Effector CD4-positive, alpha-beta T cell (primary cell): ENCODE results near the gene TGFBR2.

Experiments used
- DNase-seq: peaks from one replicate; pipeline ENCODE4 v3.0.0-alpha.2; 2020

Gene TGFBR2

DNA sequence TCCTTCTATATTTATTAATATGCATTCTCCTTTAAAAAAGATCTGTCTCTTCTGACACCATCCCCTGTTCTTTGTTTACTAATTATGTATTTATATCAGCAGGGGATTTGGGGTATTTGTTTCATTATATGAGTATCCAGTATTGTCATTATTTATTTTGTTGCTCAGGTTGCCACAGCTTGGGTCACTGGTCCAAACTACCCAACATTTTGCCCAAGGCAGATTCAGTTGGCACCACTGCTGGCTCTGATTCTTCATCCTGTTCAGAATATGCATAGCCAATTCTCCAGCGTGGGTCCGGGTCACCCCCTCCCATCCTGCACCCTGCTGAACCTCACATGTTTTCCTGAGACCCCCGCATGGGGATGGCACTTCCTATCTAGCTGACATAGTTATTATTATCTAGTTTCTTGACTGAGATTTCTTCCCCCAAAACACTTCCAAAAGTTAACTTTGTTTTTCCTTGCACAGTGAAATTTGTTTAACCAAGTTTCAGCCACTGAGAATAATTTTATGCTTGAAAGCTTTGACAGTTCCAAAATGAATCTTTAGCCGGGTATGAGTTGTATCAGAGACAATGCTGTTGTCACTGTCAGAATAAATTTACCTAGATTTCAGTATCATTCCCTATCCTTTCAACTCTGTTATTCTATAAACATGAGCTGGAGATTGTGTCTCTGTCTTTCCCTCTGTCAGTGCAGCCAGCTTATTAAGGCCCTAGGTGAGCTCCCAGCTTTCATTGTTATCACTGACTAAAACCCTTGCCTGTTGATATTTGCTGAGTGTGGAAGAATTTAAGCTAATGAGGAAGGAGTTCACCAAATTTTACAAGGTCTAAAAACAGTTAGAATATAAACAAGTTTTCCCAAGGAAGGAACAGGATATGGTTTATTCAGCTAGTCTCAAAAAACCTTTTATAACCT, 70.3 kb downstream of the TGFBR2 start:
- DNase-seq = no peak

DNA sequence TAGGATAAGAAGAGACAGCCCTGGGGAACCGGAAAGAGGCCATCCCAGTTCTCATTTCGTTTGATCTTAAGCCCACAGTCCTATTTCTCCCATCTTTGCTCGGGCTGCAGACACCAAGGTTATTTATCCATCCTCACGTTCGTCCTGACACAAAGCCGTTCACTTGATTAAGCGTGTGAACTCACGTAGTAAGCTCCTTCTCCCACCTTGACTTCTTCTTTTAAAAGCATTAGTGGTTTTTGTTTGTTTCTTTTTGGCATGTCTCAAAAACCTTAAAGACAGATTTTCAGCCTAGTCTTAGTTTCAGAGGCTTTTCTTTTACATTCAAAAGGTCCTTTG, 70.9 kb downstream of the TGFBR2 start:
- DNase-seq = no peak

DNA sequence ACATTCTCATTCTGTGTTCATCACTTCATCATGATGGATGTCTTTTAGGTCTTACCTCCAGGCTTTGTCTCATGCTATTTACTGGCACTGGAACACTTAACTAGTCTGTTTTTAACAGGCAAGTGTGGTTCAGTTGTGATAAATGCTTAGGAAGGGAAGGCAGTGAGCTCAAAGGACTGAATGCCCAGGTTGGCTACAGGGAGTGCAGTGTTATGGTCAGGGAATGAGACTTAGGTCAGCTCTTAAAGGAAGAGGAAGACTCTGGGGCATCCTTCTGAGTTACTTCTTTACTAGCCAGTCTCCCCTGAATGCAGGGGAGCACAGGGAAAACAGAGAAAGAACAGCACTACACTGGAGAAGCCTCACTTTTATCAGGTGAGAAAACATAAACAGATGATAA, 72.6 kb downstream of the TGFBR2 start:
- no peak for DNase-seq

DNA sequence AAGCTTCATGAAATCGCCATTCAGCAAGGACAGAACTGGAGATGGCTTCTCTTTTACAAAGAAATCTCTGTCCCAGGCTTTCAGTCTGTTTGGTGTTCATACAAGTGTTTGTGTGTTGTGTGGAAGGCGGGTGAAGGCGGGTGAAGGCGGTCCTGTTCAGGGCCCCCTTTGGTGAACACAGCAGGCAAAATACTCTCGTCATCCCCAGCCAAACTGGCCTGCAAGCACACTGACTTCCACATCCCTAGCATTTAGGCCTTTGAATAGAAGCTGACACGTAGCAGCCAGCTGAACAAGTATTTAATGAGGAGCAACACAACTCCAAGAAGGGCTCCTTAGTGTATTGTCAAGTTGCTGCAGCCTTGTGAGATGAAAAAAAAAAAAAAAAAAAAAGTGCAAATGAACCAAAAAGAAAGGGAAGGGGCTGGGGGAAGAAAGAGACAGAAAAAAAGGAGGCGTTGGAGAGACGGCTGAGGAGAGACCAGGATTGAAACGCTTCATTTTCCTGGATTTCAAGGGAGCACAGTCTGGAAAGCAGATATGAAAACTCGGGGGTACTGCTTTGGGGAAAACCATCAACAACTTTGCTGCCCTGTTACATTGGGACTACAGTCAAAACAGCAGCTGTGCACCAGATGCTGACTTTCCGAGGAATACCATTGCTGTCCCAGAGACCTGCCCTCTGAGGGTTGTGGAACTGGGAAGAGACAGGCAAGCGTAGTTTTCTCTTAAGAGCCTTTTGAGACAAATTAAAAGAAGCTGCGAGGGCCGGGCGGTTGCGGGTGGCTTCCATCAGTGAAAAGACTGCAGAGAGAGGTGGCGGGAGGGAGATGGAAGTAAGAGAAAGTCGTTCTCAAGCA, 74.6 kb downstream of the TGFBR2 start:
- no peak for DNase-seq

DNA sequence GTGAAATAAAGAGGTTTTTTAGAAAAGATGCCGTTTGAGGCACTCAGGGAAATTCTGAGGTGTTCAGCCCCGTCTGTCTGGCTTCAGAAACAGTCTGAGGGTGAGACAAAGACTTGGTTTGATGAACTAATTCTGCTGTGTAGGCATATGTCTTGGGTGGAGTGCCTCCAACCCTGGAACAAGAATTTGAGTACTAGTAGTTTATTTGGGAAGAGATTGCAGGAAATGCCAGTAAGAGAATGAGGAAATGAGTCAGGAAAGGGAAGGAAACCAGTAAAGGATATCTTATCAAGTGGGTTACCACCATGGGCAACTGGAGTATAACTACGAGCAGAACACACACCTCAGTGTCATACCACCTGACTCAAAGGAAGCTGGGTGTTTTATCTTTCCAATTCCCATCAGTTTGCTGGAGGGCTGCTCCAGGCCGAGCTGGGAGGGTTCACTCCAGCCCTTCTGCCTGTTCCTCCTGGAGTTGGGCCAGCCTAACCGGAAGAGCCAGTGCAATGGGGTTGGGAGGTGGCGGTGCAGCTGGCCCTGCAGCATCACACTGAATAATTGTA, 75.3 kb downstream of the TGFBR2 start:
- no peak for DNase-seq

DNA sequence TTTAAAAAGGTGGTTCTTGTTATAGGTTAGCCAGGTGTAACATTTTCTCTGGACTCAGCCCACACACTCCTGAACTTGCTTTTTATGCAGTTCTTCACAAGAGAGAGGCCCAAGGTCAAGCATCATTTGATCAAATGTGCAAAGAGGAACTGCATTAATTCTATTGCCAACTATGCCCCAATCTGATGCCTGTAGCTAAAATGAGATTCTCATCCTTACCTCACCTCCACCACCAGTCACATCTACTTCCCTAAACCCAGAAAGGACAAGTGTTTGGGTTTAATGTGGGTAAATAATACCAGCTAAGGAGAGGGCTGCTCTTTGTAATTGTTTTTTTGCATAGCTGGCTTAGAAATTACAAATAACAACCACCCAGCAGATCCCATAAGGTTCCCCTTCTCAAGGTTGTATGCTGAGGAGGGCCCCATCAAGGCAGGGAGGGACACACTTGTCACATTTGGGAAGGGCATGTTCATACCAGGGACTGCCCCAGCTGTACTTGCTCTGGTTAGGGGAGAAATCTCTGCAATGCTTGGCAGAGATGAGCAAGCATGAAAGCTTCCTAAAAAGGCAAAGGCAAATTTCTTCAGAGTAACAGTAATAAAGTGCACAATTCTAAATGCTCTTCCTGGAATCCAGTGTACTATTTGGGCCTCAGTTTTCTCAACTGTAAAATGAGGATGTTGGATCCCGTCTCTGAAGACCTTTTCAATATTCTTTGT, 76.2 kb downstream of the TGFBR2 start:
- no peak for DNase-seq

DNA sequence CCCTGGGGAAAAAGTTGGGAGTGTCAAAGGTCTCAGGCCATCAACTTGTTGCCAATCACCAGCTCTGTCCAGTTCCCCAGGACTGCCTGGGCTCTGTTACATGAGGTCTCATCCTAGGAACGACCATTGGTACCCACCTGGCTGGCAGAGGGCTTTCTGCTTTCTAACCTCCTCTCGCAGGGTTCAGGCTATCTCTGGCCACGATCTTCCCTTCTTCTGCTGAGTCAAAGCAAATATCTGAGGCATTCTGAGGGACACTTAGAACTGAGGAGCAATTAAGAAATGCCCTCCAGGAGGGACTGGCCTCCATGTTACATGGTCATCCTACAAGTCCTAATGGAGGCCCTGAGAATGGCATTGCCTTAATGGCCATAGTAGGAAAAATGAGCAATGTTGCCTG, 77.4 kb downstream of the TGFBR2 start:
- no peak for DNase-seq

DNA sequence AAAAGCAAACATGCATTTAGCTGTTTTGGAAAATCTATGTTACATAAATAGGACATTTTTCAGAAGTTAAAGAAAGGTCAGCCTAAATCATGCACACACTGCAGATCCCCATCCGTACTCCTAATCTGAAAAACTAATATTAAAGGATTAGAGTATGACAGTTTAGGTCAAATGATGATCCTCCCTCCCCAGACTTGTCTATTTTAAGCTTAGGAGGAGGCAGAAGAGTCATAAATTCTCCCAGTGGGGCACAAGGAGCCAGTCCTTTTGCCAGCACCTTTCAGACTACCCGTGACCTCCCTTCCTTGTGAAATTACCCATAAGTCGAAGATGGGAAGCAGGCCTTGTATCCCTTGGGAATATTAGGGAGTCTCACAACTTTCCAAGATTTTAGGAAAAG, 78.0 kb downstream of the TGFBR2 start:
- no peak for DNase-seq

DNA sequence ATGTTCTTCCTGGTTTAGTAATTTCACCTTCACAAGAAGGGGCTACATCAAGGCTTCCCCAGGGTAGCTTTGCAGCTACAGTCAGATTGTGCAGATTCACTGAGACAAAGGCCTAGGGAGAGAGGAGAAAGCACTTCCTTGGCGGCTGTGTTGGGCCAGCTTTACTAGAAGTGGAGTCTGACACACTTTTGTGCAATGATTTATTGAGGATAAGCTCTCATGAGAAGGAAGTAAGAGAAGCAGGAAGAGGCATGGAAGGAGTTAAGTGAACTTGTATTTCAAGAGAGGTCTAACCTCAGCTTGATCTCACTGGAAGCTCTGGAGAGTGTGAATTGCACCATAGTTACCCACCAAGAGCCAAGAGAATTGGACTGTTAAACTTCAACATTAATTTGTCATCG, 78.9 kb downstream of the TGFBR2 start:
- DNase-seq = no peak

DNA sequence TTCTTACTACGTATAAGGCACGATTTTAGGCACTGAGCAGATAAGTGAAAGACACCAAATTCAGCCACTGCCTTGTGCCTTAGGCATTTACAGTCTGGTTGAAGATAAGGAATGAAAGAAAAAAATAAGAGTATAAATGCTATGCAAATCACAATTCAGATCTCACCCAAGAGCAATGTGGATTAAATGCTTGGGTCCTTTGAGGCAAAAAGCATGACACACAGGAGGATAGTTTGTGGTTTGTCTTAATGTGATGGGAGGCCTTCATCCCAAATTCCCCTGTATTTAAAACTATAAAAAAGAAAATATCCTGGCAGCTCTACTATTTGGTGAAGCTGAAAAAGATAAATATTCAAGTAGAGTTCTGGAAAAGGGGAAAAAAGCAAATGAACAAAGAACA, 79.8 kb downstream of the TGFBR2 start:
- DNase-seq = no peak

DNA sequence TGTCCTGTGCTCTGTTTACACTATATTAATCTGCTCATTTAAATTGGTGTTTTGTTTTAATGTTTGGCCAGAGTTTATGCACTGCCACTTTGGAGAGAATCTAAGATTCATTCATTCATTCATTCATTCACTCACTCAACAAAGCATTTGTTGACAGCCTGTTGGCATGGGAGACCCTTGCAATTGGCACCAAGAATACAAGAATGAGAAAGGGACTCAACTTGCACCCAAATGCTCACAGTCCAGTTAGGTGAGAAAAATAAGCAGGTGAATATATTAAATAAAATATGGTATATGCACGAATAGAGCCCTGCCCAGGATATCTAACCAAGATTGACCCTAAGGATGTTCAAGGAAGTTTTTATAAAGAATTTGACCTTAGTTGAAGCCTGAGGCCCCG, 80.4 kb downstream of the TGFBR2 start:
- DNase-seq = no peak

DNA sequence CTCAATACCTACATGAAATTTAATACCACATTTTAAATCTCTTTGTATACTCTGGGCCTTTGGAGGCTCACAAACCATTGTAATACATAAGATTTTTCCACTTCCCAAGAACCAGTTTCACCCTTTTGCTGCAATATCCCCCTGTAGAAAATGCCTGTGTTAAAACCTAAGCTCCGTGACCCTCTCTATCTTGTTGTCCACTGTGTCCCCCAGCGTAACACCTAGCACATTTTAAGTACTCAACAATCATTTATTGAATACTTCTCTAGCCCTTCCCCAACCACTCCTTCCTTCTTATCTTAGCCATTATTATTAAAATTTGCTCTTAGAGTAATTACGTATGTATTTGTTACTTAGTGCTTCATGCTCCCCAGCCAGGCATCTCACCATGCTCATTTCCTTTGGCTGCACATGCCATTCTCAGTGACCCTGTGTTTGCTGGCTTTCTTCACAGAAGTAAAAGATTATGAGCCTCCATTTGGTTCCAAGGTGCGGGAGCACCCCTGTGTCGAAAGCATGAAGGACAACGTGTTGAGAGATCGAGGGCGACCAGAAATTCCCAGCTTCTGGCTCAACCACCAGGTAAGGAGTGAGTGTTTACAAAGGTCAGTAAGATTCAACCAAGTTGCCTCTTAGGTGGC, 81.6 kb downstream of the TGFBR2 start:
- no peak for DNase-seq

DNA sequence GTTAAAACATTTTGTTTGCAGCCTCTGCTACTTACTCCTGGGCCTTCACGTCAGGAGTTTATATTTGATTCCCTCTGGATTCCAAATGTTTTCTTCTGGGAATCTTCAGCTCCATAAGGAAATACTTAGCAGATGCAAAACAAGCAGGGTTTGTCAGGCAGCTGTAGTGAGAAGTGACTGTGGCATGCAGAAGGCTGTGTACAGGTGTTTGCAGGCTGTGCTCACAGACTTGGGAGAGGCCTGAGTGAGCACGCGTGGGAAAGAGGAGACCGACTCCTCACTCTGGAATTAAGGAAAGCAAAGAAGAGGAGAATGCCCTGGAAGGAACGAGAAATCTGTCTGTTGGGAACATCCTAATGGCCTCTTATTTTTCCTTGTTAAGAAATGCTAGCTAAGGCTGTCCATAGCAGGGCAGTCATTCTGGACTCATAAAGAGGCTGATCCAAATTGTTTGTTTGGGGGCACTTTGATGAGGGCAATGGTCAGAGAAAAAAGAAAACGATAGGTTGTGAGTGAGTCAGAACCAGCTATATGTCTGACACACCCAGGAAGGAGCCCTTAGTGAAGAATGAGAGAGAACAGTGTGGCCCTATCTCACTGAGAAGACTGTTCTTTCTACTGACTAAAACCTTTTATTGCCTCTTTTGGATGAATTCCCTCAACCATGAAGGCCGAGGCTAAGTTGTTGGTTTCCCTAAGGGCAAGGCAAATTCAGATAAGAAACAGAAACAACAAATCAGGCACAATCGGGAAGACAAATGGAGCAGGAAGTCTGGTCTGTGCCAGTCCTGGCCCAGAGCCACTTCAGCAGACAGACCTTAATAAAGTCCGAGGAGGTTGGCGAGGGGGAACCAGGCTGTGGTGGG, 82.6 kb downstream of the TGFBR2 start:
- DNase-seq = no peak

DNA sequence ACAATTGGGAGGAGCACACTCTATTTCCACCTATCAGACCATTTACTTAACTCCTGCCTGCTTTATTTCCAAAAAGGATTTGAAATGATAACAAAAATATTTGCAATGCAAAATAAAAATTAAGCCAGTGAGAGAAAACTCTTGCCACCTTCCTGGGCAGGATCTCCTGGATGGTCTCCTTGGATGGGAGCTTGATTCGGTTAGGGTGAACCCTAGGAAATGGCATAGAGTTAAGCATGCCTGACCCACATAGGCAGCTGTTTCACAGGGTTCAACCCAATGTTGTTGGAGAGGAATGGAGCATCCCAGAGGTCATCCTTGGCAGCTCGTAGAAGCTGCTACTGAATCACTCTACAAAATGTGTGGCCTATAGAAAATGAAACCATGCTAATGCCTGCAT, 83.8 kb downstream of the TGFBR2 start:
- no peak for DNase-seq

DNA sequence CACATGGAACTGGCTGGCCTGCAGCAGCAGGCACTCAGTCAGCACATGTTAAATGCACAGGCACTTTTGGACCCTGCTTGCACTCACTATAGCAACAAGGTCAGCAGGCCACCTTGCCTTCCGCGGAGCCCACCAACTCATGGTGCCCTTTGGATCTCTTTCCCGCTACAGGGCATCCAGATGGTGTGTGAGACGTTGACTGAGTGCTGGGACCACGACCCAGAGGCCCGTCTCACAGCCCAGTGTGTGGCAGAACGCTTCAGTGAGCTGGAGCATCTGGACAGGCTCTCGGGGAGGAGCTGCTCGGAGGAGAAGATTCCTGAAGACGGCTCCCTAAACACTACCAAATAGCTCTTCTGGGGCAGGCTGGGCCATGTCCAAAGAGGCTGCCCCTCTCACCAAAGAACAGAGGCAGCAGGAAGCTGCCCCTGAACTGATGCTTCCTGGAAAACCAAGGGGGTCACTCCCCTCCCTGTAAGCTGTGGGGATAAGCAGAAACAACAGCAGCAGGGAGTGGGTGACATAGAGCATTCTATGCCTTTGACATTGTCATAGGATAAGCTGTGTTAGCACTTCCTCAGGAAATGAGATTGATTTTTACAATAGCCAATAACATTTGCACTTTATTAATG, 85.0 kb downstream of the TGFBR2 start:
- DNase-seq = no peak

DNA sequence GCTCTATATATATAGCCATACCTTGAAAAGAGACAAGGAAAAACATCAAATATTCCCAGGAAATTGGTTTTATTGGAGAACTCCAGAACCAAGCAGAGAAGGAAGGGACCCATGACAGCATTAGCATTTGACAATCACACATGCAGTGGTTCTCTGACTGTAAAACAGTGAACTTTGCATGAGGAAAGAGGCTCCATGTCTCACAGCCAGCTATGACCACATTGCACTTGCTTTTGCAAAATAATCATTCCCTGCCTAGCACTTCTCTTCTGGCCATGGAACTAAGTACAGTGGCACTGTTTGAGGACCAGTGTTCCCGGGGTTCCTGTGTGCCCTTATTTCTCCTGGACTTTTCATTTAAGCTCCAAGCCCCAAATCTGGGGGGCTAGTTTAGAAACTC, 85.5 kb downstream of the TGFBR2 start:
- no peak for DNase-seq

DNA sequence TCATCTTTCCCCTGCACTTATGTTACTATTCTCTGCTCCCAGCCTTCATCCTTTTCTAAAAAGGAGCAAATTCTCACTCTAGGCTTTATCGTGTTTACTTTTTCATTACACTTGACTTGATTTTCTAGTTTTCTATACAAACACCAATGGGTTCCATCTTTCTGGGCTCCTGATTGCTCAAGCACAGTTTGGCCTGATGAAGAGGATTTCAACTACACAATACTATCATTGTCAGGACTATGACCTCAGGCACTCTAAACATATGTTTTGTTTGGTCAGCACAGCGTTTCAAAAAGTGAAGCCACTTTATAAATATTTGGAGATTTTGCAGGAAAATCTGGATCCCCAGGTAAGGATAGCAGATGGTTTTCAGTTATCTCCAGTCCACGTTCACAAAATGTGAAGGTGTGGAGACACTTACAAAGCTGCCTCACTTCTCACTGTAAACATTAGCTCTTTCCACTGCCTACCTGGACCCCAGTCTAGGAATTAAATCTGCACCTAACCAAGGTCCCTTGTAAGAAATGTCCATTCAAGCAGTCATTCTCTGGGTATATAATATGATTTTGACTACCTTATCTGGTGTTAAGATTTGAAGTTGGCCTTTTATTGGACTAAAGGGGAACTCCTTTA, 86.2 kb downstream of the TGFBR2 start:
- no peak for DNase-seq

DNA sequence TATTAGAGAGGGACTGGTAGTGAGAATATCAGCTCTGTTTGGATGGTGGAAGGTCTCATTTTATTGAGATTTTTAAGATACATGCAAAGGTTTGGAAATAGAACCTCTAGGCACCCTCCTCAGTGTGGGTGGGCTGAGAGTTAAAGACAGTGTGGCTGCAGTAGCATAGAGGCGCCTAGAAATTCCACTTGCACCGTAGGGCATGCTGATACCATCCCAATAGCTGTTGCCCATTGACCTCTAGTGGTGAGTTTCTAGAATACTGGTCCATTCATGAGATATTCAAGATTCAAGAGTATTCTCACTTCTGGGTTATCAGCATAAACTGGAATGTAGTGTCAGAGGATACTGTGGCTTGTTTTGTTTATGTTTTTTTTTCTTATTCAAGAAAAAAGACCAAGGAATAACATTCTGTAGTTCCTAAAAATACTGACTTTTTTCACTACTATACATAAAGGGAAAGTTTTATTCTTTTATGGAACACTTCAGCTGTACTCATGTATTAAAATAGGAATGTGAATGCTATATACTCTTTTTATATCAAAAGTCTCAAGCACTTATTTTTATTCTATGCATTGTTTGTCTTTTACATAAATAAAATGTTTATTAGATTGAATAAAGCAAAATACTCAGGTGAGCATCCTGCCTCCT, 87.2 kb downstream of the TGFBR2 start:
- peak; percentile 31 for DNase-seq

DNA sequence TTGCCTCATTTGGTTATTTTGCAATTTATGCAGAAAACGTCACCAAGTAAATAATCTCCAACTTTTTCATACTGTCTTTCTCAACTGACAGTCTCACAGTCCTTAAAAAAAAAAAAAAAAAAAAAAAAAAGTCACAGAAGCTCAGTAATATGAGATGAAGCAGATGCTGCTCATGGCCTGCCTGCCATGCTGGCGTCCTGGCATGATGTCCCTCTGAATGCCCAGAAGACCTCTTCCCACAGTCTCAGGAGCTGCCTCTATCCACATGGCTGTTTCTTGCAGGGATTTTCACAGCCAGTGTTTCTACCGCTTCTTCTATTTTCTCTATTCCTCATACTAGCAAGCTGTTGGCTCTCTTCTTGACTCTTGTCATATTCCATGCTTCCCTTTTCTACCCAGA, 87.7 kb downstream of the TGFBR2 start:
- DNase-seq = no peak

DNA sequence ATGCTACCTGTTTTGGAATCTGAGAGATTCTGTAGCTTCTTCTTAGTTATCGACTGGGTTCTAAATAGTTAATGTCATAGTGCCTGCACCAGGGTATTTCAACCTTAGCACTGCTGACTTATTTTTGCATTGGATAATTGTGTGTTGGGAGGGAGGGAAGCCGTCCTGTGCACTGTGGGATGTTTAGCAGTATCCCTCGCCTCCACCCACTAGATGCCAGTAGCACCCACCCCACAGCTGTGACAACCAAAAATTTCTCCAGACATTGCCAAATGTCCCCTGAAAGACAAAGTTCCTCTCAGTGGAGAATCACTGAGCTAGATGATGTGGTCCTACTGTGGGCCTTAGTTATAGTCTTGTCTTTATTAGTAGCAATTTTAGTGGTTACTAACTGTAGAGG, 88.3 kb downstream of the TGFBR2 start:
- no peak for DNase-seq
